Tibial artery (tissue), 4 donors: ENCODE measurements around the gene NUAK2.

Experiments
- DNase-seq, 2 donors: peaks; one replicate each; pipeline ENCODE4 v3.0.0-alpha.2; 2019
- H3K27ac ChIP-seq, 2 donors: fragments of 200-600 bp; sonication (generic) in 1 of 2; 1 replicate in 1 of 2; 2 replicates in 1 of 2; pipeline ENCODE4 v1.5.1; 2018 to 2019; ENCODE audit warnings: mild to moderate bottlenecking in 1 of 2
- H3K27me3 ChIP-seq, 2 donors: fragments of 200-600 bp; sonication (generic) in 1 of 2; one replicate each; pipeline versions ENCODE4 v1.5.1 to v1.6.0; 2016 to 2019
- H3K36me3 ChIP-seq, 3 donors: fragments of 200-600 bp; sonication (generic) in 2 of 3; one replicate each; pipeline ENCODE4 v1.5.1; 2016 to 2019; ENCODE audit warnings: mild to moderate bottlenecking in 2 of 3
- H3K4me1 ChIP-seq, 4 donors: fragments of 200-600 bp; sonication (generic) in 2 of 4; 1 replicate in 3 of 4; 2 replicates in 1 of 4; pipeline ENCODE4 v1.5.1; 2016 to 2019
- H3K4me3 ChIP-seq, 2 donors: fragments of 200-600 bp; sonication (generic) in 1 of 2; 1 replicate in 1 of 2; 2 replicates in 1 of 2; pipeline ENCODE4 v1.5.1; 2018 to 2019; ENCODE audit warnings: mild to moderate bottlenecking in 2 of 2
- H3K9me3 ChIP-seq, 3 donors: fragments of 200-600 bp; sonication (generic) in 1 of 3; one replicate each; pipeline ENCODE4 v1.5.1; 2016 to 2019
- CTCF ChIP-seq, 2 experiments: fragments of 200-600 bp in 1 of 2; fragments of 450-650 bp in 1 of 2; IDR thresholded peaks; one replicate each; pipeline ENCODE4 v1.5.1; 2017 to 2019; ENCODE audit warnings: antibody characterized with exemption in 2 of 2, mild to moderate bottlenecking in 1 of 2, moderate library complexity in 1 of 2
- intact Hi-C: fragments of 100-400 bp; cut with DNase I; formaldehyde crosslinking; loops from one replicate; pipeline ENCODE4 v1.15.0; 2023; ENCODE audit warnings: low total_unique reads

Gene NUAK2

GRCh38 chr1:205258261-205258691, 63.3 kb downstream of the NUAK2 start:
- H3K36me3 ChIP-seq = no peaks in the 10 kb centered on the region
- no peak for TF ChIP-seq CTCF (IDR thresholded peaks at IDR 0.05)
- no peak overlapping the region for H3K4me3 ChIP-seq
- intact Hi-C loops = loop anchor here (5.0 to 10.0 kb wide), 2 partner anchors 136 to 273 kb away; partner anchors contain the start of gene RBBP5
- no peaks in the 10 kb centered on the region for H3K27me3 ChIP-seq
- no peak overlapping the region for H3K27ac ChIP-seq
- H3K4me1 ChIP-seq = peaks cover 0 to 7% (median 0%) of the 10 kb centered on the region in 4 donors
- H3K9me3 ChIP-seq = no peaks in the 10 kb centered on the region
- no peak for DNase-seq

- no peak overlapping the region for H3K4me3 ChIP-seq
- no peaks in the 10 kb centered on the region for H3K9me3 ChIP-seq
- H3K4me1 ChIP-seq = peaks cover 0 to 7% (median 0%) of the 10 kb centered on the region in 4 donors
- no peak for TF ChIP-seq CTCF (IDR thresholded peaks at IDR 0.05)
- H3K27ac ChIP-seq = no peak overlapping the region
- no peaks in the 10 kb centered on the region for H3K27me3 ChIP-seq
- DNase-seq = no peak
- intact Hi-C loops = loop anchor here (5.0 to 10.0 kb wide), 2 partner anchors 135 to 273 kb away; partner anchors contain the start of gene RBBP5
- H3K36me3 ChIP-seq = no peaks in the 10 kb centered on the region
Observed at GRCh38 chr1:205257735-205258134, 63.8 kb downstream of the NUAK2 start.

GRCh38 chr1:205256951-205257625, 64.5 kb downstream of the NUAK2 start:
- Histone ChIP-seq H3K36me3 (no peaks in the 10 kb centered on the region), H3K4me1 (peaks cover 0 to 12% (median 1%) of the 10 kb centered on the region in 4 donors), H3K4me3 (no peak overlapping the region), H3K9me3 (no peaks in the 10 kb centered on the region), H3K27ac (no peak overlapping the region), H3K27me3 (no peaks in the 10 kb centered on the region)
- intact Hi-C loops = loop anchor here (1.0 to 10.0 kb wide), 3 partner anchors 29 to 272 kb away; partner anchors contain the start of gene RBBP5
- no peak for TF ChIP-seq CTCF (IDR thresholded peaks at IDR 0.05)
- no peak for DNase-seq

GRCh38 chr1:205255941-205256780, 65.4 kb downstream of the NUAK2 start:
- peak; percentile 94 to 96 for DNase-seq
- intact Hi-C loops = loop anchor here (1.0 to 10.0 kb wide), 3 partner anchors 28 to 271 kb away; partner anchors contain the start of gene RBBP5
- Histone ChIP-seq H3K9me3 (no peaks in the 10 kb centered on the region), H3K4me1 (peaks cover 0 to 21% (median 8%) of the 10 kb centered on the region in 4 donors), H3K4me3 (no peak overlapping the region), H3K36me3 (no peaks in the 10 kb centered on the region), H3K27me3 (no peaks in the 10 kb centered on the region), H3K27ac (peak overlapping the region; percentile 40 to 49)
- TF ChIP-seq CTCF (IDR thresholded peaks at IDR 0.05) = peak; percentile 97 to 99
